ENCODE measurements around the gene ASB4. TPM values are rescaled to one million over a fixed set of nuclear protein-coding genes. Genes with fewer than 3 reads are reported as not detected.

ASB4 gene
- total RNA-seq, 2 donors from 2014 or later = 0.15 to 0.32 TPM

DNA sequence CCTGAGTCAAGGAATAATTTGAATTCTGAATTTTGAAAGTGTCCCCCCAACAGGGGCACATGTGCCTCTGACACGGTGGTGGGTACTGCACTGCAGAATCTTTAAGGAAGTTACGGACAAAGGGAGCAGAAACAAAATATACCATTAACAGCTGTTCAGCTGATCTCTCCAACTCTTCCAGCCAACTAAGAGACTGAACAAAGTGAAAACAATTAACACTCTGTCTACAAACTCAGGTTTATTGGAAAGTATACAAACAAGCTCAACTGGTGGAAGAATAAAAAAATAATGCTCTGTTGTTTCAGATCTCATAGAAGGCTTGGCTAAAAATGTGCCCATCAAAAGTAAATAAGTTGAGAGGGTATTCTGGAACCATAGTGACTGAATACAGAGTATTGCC lies 34.4 kb downstream of the ASB4 start:
- intact Hi-C loops (cut with DNase I) = no loop called here
- Histone ChIP-seq H3K27ac (no peak overlapping the region), H3K36me3 (no peaks in the 10 kb centered on the region), H3K4me1 (no peaks in the 10 kb centered on the region), H3K9ac (ENCODE audit: low read depth in 2 of 2, low read length in 2 of 2) (no peak overlapping the region), H3K9me3 (no peaks in the 10 kb centered on the region), H3K4me3 (no peak overlapping the region), H3K27me3 (no peaks in the 10 kb centered on the region)
- TF ChIP-seq, protein P1, sequence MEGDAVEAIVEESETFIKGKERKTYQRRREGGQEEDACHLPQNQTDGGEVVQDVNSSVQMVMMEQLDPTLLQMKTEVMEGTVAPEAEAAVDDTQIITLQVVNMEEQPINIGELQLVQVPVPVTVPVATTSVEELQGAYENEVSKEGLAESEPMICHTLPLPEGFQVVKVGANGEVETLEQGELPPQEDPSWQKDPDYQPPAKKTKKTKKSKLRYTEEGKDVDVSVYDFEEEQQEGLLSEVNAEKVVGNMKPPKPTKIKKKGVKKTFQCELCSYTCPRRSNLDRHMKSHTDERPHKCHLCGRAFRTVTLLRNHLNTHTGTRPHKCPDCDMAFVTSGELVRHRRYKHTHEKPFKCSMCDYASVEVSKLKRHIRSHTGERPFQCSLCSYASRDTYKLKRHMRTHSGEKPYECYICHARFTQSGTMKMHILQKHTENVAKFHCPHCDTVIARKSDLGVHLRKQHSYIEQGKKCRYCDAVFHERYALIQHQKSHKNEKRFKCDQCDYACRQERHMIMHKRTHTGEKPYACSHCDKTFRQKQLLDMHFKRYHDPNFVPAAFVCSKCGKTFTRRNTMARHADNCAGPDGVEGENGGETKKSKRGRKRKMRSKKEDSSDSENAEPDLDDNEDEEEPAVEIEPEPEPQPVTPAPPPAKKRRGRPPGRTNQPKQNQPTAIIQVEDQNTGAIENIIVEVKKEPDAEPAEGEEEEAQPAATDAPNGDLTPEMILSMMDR (IDR thresholded peaks at IDR 0.05) = no peak
- DNase-seq = no peak

DNA sequence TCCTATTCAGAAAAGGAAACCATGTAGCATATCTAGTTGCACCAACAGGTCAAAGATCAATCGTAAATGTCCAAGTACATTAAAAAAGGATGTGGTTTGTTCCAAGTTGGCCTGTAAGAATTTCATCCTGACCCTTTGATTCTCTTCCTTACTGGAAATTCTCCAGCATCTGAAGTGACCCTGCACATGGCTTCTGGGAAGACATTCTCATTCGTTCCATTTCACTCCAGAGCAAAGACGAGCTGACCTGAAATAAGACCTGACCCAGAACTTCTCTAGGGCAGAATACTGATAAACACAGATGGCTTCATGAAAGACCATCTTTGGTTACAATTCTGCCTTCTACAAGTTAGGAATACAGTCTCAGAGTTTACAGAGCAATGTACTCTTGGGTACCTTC lies 39.8 kb downstream of the ASB4 start:
- H3K27ac ChIP-seq = no peak overlapping the region
- H3K36me3 ChIP-seq = no peaks in the 10 kb centered on the region
- TF ChIP-seq, protein P1 (IDR thresholded peaks at IDR 0.05) = no peak
- no peaks in the 10 kb centered on the region for H3K27me3 ChIP-seq
- intact Hi-C loops (cut with DNase I) = no loop called here
- H3K4me1 ChIP-seq = no peaks in the 10 kb centered on the region
- no peak overlapping the region for H3K9ac ChIP-seq (ENCODE audit: low read depth in 2 of 2, low read length in 2 of 2)
- no peak for DNase-seq
- no peak overlapping the region for H3K4me3 ChIP-seq
- no peaks in the 10 kb centered on the region for H3K9me3 ChIP-seq

DNA sequence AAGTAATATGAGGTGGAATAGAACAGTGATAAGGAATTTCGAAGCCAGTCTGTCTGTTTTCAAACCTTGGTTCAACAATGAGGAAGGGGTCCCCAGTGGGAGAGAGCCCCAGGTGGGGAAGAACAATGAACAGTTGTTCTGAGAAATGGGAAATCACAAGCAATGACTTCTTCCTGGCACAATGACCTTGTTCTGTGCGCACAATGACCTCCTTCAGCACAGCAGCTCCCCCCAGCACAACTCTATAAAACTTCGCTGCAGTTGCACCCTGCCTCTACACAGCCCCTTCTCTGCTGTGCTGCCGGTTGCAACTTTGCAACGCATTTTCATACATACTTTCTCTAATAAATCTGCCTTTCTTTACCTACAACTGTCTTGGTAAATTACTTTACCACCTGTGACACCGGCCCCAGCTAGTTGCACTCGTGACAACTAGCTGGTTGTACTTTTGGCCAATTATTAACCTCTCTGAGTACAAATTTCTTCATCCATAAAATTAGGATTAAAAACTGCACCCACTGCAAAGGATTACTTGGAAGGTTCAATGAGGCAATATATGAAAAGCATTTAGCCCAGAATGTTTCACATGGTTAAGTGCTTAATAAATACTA lies 40.5 kb downstream of the ASB4 start:
- TF ChIP-seq, protein P1 (IDR thresholded peaks at IDR 0.05) = no peak
- DNase-seq = no peak
- Histone ChIP-seq H3K9ac (ENCODE audit: low read depth in 2 of 2, low read length in 2 of 2) (no peak overlapping the region), H3K27ac (no peak overlapping the region), H3K9me3 (no peaks in the 10 kb centered on the region), H3K27me3 (no peaks in the 10 kb centered on the region), H3K4me1 (no peaks in the 10 kb centered on the region), H3K4me3 (no peak overlapping the region), H3K36me3 (no peaks in the 10 kb centered on the region)
- intact Hi-C loops (cut with DNase I) = loop anchor here (2.0 kb wide), 1 partner anchor 159 kb away; no protein-coding TSS in a partner anchor

DNA sequence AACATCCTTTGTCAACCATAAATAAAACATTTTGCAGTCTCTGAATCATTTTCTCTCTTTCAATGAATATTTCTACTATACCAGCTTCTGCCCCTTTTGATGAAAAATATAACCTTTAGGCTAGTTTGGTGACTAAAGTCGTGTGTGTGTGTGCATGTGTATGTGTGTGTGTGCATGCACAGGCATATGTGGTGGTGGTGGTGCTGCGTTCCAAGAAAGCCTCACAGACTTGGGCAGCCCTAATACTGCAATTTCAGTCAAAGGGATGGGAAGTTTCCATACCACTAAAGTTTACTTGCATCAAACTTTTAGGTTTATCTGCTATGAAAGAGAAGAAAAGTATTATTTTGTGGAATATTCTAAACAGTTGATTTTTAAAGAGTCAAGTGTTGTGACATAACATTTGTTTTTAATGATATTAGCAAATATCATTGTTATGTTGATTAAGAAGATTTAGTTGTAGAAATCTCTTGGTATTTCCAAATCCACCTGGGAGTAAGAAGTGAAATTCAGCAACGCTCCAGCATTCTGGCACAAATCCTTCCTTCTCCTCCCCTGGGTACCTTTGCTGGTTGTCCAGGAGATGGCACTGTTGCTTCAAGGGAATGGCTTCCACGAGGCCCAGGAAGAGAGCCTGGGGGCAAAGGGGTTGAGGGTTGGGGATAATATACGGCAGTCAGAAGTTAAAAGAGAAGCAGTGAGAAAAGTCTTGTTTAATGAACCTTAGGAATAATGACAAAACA lies 41.5 kb downstream of the ASB4 start:
- H3K36me3 ChIP-seq = no peaks in the 10 kb centered on the region
- peak; percentile 64 for DNase-seq

DNA sequence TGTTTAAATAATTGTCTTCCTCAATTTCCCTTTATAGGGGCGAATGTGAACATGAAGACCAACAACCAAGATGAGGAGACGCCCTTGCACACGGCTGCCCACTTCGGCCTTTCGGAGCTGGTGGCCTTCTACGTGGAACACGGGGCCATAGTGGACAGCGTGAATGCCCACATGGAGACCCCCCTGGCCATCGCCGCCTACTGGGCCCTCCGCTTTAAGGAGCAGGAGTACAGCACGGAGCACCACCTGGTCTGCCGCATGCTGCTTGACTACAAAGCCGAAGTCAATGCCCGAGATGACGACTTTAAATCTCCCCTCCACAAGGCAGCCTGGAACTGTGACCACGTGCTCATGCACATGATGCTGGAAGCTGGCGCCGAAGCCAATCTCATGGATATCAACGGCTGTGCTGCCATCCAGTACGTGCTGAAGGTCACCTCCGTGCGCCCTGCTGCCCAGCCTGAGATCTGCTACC lies 42.1 kb downstream of the ASB4 start:
- TF ChIP-seq, protein P1 (IDR thresholded peaks at IDR 0.05) = no peak
- no peaks in the 10 kb centered on the region for H3K27me3 ChIP-seq
- intact Hi-C loops (cut with DNase I) = loop anchor here (2.0 kb wide), 1 partner anchor 157 kb away; no protein-coding TSS in a partner anchor
- H3K4me3 ChIP-seq = no peak overlapping the region
- no peak overlapping the region for H3K9ac ChIP-seq (ENCODE audit: low read depth in 2 of 2, low read length in 2 of 2)
- H3K27ac ChIP-seq = no peak overlapping the region
- H3K36me3 ChIP-seq = no peaks in the 10 kb centered on the region
- no peak for DNase-seq
- H3K9me3 ChIP-seq = no peaks in the 10 kb centered on the region
- no peaks in the 10 kb centered on the region for H3K4me1 ChIP-seq

More for the DNA sequence above, 41.5 kb downstream of the ASB4 start:
- H3K27ac ChIP-seq = no peak overlapping the region
- H3K9me3 ChIP-seq = no peaks in the 10 kb centered on the region
- TF ChIP-seq, protein P1 (IDR thresholded peaks at IDR 0.05) = peak; percentile 78
- intact Hi-C loops (cut with DNase I) = loop anchor here (2.0 kb wide), 1 partner anchor 158 kb away; no protein-coding TSS in a partner anchor
- H3K4me3 ChIP-seq = no peak overlapping the region
- H3K9ac ChIP-seq (ENCODE audit: low read depth in 2 of 2, low read length in 2 of 2) = no peak overlapping the region
- no peaks in the 10 kb centered on the region for H3K27me3 ChIP-seq
- no peaks in the 10 kb centered on the region for H3K4me1 ChIP-seq

Data from colonic mucosa (tissue), 4 donors.